ENCODE results near the gene HDAC5.
"Not testable (repeated sequence)": the region's sequence is repeated elsewhere in the genome, so short reads cannot be mapped to it uniquely, and the experiment has no call there.

Gene HDAC5

DNA sequence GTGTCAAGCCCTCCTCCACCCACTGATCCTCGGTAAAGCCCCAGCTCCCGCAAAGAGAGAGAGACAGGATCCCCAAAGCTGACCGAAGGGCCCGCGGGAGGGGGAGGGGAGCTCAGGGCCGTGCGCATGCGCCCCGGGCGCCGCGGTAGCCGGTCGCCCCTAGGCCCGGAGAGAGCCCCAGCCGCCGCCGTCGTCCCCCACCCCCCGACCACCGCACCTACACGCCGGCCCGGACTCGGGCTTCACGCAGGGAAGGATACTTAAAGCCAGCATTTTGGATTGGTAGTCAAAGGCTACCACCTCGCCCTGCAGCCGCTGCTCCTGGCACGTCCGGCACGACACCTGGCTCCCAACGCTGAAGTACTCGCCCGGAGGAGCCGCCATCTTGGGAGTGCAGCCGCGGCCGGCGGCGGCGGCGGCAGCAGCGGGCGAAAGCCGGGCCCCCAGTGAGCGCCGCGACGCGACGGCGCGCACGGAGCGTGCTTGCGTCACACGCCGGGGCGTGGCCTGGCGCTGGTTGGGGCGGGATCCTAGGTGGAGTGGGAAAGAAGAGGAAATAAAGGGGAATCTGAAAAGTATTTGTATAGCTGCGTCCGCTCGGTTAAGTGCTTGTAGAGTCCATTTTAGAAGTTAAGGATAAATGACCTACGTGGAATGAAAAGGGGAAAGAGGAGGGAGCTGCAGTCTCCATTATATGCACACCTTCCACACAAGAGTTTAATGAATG is 57.1 kb downstream of the HDAC5 start, which contains the start of gene LSM12:
Gene LSM12 (minus strand): TSS at position 468 of the 727 bp plus-strand sequence. CDS start 84 bp downstream, at position 384.
- DNase-seq: peak; percentile 85

DNA sequence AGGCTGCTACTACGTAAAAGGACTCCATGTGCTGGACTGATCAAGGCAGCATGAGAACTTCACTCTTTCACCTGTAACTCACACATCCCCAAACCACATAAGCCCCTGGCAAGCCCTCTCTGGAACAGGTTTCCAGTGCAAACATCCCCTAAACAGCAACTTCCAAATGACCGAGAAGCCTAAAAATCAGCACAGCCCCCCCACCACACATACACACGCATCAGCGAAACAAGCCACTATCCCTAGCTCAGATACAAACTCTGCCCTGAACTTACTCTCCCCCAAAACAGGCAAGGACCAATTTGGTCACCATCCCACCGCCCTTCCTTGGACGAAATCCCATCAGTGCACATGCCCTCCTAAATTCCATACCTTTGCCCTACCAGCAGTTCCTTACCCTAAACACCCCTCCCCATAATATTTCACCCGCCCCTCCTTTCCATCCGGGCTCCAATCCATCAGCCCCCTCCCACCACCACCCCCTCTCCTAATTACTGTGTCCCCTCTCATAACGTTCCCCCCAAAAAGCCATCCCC is 57.7 kb downstream of the HDAC5 start:
- DNase-seq: no peak

- no peak for DNase-seq
Measured at GRCh38 chr17:44063704-44064639, 59.5 kb downstream of the HDAC5 start.

DNA sequence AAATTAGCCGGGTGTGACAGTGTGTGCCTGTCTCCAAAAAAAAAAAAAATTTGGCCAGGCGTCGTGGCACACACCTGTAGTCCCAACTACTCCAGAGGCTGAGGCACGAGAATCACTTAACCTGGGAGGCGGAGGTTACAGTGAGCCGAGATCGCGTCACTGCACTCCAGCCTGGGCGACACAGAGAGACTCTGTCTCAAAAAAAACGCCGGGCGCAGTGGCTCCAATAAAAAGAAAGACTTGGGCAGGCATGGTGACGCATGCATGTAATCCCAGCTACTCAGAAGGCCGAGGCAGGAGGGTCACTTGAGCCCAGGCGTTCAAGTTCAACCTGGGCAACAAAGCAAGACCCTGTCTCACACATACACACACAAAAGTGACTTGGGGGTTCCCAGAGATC is 60.6 kb downstream of the HDAC5 start:
- DNase-seq: no peak

GRCh38 chr17:44061446-44061845 is 62.0 kb downstream of the HDAC5 start:
- DNase-seq: no peak

DNA sequence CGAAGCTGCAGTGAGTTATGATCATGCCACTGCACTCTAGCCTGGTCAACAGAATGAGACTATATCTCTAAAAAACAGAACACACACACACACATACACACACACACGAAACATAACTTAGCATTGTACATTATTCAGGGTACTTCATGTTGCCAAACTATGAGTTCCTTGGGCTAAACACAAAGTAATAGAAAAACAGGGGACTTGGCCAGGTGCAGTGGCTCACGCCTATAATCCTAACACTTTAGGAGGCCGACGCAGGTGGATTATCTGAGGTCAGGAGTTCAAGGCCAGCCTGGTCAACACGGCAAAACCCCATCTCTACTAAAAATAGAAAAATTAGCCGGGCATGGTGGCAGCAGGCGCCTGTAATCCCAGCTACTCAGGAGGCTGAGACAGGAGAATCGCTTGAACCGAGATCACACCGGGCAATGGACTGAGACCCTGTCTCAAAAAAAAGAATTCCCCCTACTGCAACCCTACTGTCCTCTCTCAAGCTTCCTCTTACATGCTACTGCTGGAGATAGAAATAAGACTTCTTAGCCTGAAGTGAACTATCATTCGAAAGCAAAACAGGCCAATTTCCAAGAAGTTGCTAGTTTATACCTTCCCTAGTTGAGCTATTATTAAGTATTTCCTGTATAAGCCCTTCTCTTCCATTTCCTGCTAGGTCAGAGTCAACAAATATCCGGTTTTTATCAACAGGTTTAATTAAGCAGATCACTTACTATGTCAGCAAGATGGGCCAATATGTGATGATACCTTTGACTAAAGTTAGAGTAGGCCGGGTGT is 64.1 kb downstream of the HDAC5 start:
- DNase-seq: no peak

DNA sequence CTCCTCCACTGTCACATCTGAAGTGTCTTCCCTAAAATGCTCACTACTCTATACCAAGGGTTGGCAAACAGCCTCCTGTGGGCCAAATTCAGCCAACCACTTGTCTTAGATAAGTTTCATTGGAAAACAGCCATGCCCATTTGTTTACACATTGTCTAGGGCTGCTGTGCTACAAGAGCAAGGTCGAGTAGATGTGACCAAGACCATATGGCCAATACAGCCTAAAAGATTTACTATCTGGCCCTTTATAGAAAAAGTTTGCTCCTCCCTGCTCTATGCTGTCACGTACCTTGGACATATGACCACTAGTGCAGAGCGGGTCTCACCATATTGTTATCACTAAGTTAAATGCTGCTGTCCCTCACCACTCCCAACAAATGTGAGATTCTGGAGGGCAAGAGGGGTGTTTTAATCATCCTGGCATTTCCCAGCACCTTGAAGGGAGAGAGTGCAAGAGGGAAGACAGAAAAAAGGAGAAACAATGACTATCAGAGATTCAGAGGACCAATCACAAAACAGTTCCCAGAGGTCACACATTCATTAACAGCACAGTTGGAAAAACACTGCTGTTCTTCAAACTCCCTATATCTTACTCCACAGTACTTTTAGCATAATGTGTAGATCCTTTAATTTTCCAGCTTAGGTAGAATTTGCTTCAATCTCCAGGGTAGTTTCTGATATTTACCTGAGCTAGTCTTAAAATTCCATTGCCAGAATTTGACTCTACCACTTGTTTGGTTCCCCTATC is 70.1 kb downstream of the HDAC5 start:
- no peak for DNase-seq

GRCh38 chr17:44049294-44050060 is 74.0 kb downstream of the HDAC5 start:
- DNase-seq: no peak

DNA sequence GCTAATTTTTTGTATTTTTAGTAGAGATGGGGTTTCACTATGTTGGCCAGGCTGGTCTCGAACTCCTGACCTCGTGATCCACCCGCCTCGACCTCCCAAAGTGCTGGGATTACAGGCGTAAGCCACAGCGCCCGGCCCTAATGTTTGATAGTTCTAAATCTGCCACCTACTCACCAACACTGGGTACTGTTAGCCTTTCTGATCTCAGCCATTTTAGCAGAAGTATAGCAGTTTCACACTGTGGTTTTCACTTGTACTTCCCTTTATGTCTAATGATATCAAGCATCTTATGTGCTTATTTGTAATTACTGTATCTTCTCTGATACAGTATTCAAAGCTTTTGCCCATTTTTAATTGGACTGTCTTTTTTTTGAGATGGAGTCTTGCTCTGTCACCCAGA is 76.5 kb downstream of the HDAC5 start:
- DNase-seq: not testable (repeated sequence)

GRCh38 chr17:44045486-44045885 is 78.0 kb downstream of the HDAC5 start:
- DNase-seq: no peak

- no peak for DNase-seq
Measured at GRCh38 chr17:44044071-44044470, 79.4 kb downstream of the HDAC5 start.

- no peak for DNase-seq
Measured at GRCh38 chr17:44043272-44043696, 80.2 kb downstream of the HDAC5 start.

- no peak for DNase-seq
Measured at GRCh38 chr17:44039829-44040635, 83.4 kb downstream of the HDAC5 start.

DNA sequence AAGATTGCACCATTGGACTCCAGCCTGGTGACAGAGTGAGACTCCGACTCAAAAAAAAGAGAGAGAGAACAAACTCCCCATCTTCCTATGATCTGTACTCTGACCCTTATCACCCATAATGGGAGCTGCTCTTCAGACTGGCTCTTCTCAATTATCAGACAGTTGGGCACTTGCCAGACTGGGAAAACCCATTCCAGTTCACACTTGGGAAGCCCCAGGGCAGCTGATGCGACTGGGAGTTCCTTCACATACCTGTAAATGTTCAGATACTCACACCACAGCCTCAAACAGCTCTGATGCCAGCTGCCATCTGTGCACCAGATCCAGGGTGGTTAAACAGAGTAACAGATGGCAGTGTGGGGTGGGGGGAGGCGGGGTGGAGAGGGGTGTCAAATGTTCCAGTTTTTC is 84.8 kb downstream of the HDAC5 start:
- no peak for DNase-seq

DNA sequence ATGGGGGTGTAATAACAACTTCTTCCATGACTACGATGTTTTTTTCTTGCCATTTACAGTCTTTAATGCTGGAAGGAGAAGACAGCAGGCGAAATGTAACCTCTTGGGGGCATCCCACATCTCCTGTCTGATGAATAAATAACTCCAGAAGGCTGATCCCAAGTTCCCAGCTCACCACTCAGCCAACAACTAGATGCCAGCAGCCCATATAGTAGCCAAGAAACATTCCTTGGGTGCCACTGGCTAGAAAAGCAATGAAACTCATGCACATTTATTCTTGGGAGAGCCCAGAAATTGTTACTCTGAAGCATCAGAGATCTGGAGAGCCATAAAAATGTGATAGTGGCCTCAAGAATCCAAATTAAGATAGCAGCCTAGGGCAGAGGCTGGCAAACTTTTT is 86.0 kb downstream of the HDAC5 start:
- no peak for DNase-seq

GRCh38 chr17:44034688-44035087 is 88.8 kb downstream of the HDAC5 start:
- not testable (repeated sequence) for DNase-seq

GRCh38 chr17:44033861-44034408 is 89.5 kb downstream of the HDAC5 start:
- DNase-seq: no peak

DNA sequence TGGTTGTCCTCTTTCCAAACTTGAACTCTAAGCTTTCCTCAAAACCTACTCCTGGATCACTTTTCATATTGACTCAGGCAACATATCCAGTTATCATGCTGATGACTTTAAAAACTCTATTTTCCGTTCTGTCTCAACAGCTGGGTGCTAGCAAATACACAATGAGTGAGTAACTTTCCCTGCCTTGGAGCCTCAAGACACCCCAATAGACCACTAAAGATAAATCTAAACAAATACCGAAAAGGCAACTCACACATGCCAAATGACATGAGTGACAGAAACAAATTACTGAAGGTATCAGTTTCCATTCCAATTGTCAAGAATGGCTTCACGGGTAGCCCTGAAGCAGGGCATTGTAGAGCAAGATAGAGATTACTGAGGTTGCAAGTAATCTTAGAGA is 93.0 kb downstream of the HDAC5 start:
- DNase-seq: no peak

DNA sequence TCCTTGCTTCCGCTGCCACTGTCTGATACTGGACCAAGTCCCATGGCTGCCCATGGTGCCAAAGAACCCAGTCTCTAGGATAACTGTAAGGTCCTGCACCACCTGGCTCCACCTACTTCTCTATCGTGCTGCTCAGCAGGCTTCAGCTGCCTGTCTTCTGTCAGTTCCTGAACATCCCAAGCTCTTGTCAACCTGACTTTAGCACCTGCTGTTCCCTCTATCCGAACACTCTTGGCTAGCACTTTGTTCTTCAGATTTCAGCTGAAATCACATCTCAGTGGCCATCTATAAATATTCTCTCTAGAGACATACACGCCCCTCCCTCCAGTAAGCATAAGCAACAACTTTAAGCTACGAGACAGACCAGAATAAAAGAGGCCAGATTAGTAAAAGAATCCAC is 93.7 kb downstream of the HDAC5 start:
- no peak for DNase-seq
